Duodenal mucosa (tissue), 2 donors: ENCODE data around the gene ARHGEF16.

Source experiments
- H3K27ac ChIP-seq: one replicate; pipeline ENCODE4 v1.7.0; 2013; ENCODE audit warnings: low read depth, low read length
- H3K27me3 ChIP-seq, 2 donors: one replicate each; pipeline ENCODE4 v1.7.0; 2013; ENCODE audit warnings: low read length in 2 of 2, control low read depth in 1 of 2; ENCODE audit not compliant: insufficient read depth in 2 of 2, control insufficient read depth in 1 of 2
- H3K36me3 ChIP-seq, 2 donors: one replicate each; pipeline ENCODE4 v1.7.0; 2013; ENCODE audit warnings: low read length in 2 of 2, control low read depth in 1 of 2; ENCODE audit not compliant: insufficient read depth in 2 of 2, control insufficient read depth in 1 of 2
- H3K4me1 ChIP-seq, 2 donors: one replicate each; pipeline ENCODE4 v1.7.0; 2013; ENCODE audit warnings: low read length in 2 of 2, control low read depth in 1 of 2; ENCODE audit not compliant: insufficient read depth in 2 of 2, control insufficient read depth in 1 of 2
- H3K4me3 ChIP-seq, 2 donors: one replicate each; pipeline ENCODE4 v1.7.0; 2013; ENCODE audit warnings: low read length in 2 of 2, low read depth in 1 of 2
- H3K9ac ChIP-seq, 2 donors: one replicate each; pipeline ENCODE4 v1.7.0; 2013; ENCODE audit warnings: low read length in 2 of 2, low read depth in 1 of 2
- H3K9me3 ChIP-seq, 2 donors: one replicate each; pipeline ENCODE4 v1.7.0; 2013; ENCODE audit warnings: low read length in 2 of 2, control low read depth in 1 of 2; ENCODE audit not compliant: control insufficient read depth in 1 of 2

The ARHGEF16 gene

DNA sequence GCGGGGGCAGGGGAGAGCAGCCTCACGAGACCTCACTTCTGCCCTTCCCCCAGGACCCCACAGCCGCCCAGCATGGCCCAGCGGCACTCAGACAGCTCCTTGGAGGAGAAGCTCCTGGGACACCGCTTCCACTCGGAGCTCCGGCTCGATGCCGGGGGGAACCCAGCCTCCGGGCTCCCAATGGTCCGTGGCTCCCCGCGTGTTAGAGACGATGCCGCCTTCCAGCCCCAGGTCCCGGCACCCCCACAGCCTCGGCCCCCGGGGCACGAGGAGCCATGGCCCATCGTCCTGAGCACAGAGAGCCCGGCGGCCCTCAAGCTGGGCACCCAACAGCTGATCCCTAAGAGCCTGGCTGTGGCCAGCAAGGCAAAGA, 8.5 kb downstream of the ARHGEF16 start:
- no peaks in the 10 kb centered on the region for H3K27me3 ChIP-seq
- no peak overlapping the region for H3K4me3 ChIP-seq
- H3K4me1 ChIP-seq, result peaks cover 31 to 34% of the 10 kb centered on the region in 2 donors
- H3K36me3 ChIP-seq, result peaks cover 0 to 20% of the 10 kb centered on the region in 2 donors
- H3K27ac ChIP-seq, result no peak overlapping the region
- H3K9ac ChIP-seq, result no peak overlapping the region
- H3K9me3 ChIP-seq, result no peaks in the 10 kb centered on the region

DNA sequence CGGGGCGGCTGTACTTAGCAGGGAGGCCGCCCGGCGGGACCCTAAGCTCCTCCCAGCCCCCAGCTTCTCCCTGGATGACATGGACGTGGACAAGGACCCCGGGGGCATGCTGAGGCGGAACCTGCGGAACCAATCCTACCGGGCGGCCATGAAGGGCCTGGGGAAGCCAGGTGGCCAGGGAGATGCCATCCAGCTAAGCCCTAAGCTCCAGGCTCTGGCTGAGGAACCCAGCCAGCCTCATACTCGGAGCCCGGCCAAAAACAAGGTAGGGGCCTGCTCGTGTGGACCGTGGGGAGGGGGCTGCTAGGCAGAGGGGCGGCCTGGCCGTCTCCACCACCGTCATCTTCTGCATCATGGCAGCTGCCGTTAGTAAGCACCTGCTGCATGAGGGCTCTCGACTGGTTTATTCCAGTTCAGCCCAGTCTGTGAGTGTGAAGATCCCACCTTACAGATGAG, 9.0 kb downstream of the ARHGEF16 start:
- H3K27ac ChIP-seq, result no peak overlapping the region

DNA sequence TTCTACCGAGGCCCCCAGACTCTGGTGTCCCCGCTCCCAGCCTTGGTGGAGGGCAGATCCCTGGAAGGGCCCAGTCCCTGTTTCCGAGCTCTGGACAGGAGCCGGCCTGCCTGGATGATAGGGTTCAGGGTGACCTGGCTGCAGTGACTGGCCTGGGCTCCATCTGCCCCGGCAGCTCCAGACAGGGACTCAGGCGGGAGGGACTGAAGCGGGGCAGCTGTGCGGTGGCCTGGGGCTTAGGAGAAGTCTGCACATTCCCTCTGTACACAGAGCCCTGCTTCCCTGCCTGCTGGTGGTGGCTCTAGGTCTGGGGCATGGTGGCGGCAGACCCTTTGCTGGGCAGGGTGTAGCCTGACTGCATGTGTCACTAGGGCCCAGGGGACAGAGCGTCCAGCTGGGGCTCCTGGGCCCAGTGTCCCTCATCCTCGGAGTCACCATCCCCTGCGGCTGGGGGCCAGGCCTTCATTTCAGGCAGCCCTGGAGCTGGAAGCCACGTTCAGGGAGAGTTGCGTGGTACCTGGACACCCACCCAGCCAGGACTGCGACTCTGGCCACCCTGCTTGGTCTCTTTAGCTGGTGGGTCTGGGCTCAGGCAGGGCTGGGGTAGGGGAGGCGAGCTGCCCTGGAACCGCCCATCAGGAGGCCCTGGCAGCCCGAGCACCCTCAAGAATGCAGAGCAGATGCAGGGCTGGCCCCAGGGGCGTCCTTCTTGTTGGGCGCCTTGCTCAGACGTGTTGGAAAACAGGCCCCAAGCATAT, 9.6 kb downstream of the ARHGEF16 start:
- H3K4me1 ChIP-seq, result peaks cover 20 to 23% of the 10 kb centered on the region in 2 donors
- H3K27ac ChIP-seq, result no peak overlapping the region
- H3K9me3 ChIP-seq, result no peaks in the 10 kb centered on the region
- no peaks in the 10 kb centered on the region for H3K27me3 ChIP-seq
- H3K4me3 ChIP-seq, result no peak overlapping the region
- H3K9ac ChIP-seq, result no peak overlapping the region
- peaks cover 0 to 25% of the 10 kb centered on the region in 2 donors for H3K36me3 ChIP-seq

More for the DNA sequence above, 9.0 kb downstream of the ARHGEF16 start:
- H3K9ac ChIP-seq, result no peak overlapping the region
- H3K4me1 ChIP-seq, result peaks cover 26 to 30% of the 10 kb centered on the region in 2 donors
- peaks cover 0 to 20% of the 10 kb centered on the region in 2 donors for H3K36me3 ChIP-seq
- H3K9me3 ChIP-seq, result no peaks in the 10 kb centered on the region
- no peak overlapping the region for H3K4me3 ChIP-seq
- H3K27me3 ChIP-seq, result no peaks in the 10 kb centered on the region

DNA sequence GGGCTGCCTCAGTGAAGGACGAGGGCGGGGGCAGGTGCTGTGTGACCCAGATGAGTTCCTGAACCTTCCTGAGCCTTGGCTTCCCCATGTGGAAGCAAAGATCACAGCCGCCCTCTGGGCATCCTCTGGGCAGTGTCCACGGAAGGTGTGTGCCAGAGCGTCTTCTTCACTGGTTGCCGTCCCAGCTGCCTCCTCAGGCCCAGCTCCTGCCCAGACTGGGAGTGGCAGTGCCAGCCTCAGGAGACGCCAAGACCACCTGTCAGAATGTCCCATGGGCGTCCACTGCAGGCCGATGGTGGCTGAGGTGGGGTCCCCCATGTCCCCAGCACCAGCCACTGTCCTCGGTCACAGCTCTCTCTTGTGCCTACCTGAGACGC, 10.2 kb downstream of the ARHGEF16 start:
- H3K9me3 ChIP-seq, result no peaks in the 10 kb centered on the region
- no peak overlapping the region for H3K4me3 ChIP-seq
- H3K4me1 ChIP-seq, result peaks cover 14 to 18% of the 10 kb centered on the region in 2 donors
- H3K9ac ChIP-seq, result no peak overlapping the region
- peaks cover 0 to 30% of the 10 kb centered on the region in 2 donors for H3K36me3 ChIP-seq
- H3K27ac ChIP-seq, result no peak overlapping the region
- no peaks in the 10 kb centered on the region for H3K27me3 ChIP-seq

DNA sequence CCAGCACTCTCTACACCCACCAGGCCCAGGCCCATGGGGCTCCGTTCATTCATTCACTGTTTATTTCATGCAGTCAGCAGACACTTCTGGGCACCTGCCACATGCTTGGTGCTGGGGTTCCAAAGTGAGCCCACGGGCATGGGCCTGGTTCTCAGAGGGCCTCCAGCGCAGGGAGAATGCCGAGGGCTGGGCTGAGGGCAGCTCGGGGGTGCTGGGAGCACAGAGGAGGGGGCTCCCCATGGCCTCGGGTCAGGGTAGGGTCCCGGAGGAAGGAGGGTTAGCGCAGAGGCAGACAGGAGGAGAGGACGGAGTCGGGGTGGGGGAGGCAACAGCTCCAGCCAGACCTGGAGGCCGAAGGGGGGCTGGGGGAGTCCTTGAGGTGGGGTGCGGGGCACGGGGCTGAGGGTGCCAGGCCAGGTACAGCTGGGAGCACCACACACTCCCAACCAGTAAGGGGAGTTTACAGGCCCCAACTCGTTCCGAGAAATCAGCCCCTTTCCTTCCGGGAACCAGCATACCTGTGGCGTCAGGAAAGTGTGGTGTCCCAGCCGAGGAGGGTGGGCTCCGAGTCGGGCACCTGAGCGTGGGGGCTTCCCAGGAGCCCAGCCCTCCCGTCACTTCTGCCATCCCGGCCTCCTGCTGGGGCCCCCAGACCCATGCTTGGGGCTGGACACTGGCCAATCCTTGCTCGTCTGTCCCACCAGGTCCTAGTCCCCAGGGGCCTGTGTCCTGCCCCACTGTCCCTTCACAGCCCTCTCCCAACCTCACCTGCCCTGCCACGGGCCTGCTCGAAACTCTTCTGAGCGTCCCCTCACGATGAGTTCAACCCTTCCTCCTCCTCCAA, 10.8 kb downstream of the ARHGEF16 start:
- Histone ChIP-seq H3K27ac (no peak overlapping the region), H3K4me1 (peaks cover 10 to 13% of the 10 kb centered on the region in 2 donors), H3K9ac (no peak overlapping the region), H3K27me3 (no peaks in the 10 kb centered on the region), H3K9me3 (no peaks in the 10 kb centered on the region), H3K36me3 (peaks cover 0 to 37% of the 10 kb centered on the region in 2 donors), H3K4me3 (no peak overlapping the region)

DNA sequence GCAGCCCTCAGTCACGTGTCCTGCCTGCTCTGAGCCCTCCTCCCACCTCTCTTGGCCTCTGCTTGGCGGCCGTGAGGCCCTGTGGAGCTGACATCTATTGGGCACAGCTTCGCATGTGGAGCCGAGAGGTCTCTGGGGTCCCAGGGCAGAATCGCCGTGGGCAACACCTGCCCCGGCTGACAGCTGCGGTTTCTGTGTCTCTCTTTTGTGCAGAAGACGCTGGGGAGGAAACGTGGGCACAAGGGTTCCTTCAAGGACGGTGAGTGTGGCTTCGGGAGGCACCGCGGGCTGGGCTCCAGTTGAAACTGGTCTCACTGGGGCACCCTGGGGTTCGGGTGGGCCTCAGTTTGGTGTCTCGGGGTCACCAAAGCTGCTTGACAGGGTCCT, 11.5 kb downstream of the ARHGEF16 start:
- Histone ChIP-seq H3K36me3 (peaks cover 0 to 42% of the 10 kb centered on the region in 2 donors), H3K4me3 (no peak overlapping the region), H3K9ac (no peak overlapping the region), H3K27ac (no peak overlapping the region), H3K9me3 (no peaks in the 10 kb centered on the region), H3K4me1 (peaks cover 4 to 7% of the 10 kb centered on the region in 2 donors), H3K27me3 (no peaks in the 10 kb centered on the region)

DNA sequence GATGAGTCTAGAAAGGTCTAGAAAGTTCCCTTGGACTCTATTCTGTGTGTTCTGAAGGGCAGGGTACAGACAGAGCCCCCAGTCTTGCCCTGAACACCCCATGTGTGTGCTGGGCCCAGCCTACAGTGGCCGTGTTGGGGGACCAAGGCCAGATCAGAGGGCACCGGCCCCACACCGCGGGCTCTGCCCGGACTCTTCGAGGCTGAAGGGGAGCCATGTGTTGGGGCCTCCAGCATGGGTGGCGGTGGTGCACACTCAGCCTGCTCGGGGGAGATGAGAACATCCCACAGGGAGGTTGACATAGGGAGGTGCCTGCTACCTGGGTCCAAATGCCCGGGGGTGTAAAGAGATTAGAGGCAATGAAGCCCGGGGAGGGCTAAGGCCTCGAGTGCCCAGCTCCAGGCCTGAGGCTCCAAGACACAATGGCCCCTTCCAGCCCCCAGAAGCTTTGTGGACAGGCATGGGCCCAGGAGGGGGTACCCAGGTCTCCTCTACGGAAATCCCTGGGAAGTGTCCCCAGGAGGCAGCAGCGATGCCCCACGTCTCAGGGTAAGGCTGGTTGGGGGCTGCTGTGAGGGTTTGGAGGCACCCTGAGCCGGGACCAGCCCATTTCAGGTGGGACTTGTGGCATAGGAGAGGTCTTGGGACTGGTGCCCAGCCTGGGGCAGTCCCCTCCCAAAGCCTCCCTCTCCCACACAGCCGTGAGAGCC, 12.1 kb downstream of the ARHGEF16 start:
- H3K9me3 ChIP-seq, result no peaks in the 10 kb centered on the region
- peaks cover 0 to 43% of the 10 kb centered on the region in 2 donors for H3K36me3 ChIP-seq
- H3K4me1 ChIP-seq, result peaks cover 0 to under 1% of the 10 kb centered on the region in 2 donors
- no peaks in the 10 kb centered on the region for H3K27me3 ChIP-seq
- H3K27ac ChIP-seq, result no peak overlapping the region
- H3K4me3 ChIP-seq, result no peak overlapping the region
- H3K9ac ChIP-seq, result no peak overlapping the region

DNA sequence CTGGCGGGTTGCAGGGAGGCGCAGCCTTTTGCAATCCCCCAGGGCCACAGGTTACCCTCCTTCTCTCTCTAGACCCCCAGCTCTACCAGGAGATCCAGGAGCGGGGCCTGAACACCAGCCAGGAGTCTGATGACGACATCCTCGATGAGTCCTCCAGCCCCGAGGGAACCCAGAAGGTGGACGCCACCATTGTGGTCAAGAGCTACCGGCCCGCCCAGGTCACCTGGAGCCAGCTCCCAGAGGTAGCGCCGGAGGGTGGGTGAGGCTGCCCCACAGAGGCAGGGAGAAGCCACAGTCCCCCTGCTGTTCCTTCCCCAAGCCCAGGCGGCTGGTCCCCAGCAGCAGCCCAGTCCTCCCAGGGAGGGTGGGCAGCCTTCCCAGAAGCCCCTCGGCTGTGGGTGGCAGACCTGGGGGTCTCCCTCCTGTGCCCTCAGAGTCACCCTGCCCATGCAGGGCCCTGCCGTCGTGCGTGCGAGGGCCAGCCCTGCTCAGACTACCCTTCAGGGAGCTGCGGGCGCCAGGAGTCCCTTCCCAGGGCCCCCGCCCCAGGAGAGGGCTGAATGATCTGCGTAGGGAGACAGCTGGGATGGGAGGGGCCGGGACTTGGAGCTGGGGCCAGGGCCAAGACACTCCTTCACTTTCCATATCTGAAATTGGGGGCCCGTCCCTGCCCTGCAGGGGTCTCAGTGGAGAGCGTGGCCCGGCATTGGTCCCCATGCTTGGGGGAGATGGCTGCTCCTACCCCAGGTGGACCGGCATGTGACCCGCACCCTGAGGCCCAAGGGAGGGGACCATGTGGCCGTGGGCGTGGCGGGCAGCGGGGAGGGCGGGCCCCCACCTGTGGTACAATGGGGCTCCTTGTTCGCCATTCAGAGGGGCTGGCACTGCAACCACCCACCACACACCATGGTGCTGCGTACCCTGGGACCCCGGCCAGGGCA, 12.9 kb downstream of the ARHGEF16 start:
- Histone ChIP-seq H3K27ac (no peak overlapping the region), H3K4me1 (no peaks in the 10 kb centered on the region), H3K36me3 (peaks cover 0 to 46% of the 10 kb centered on the region in 2 donors), H3K9ac (no peak overlapping the region), H3K4me3 (no peak overlapping the region), H3K27me3 (no peaks in the 10 kb centered on the region), H3K9me3 (no peaks in the 10 kb centered on the region)
